AG09319 (cell line): ENCODE results near the gene SLITRK3.

Experiments
- DNase-seq: peaks from one replicate; pipeline ENCODE4 v3.0.0-alpha.2; 2010; ENCODE audit warnings: low read depth; ENCODE audit errors: extremely low read depth
- CTCF ChIP-seq: IDR thresholded peaks from 2 replicates; pipeline ENCODE4 v1.5.1; 2011; ENCODE audit warnings: low read depth, mild to moderate bottlenecking, inconsistent platforms, low read length, moderate library complexity

SLITRK3 gene

GRCh38 chr3:165211721-165212120 lies 15.5 kb upstream of the SLITRK3 start:
- DNase-seq = no peak
- TF ChIP-seq CTCF = no peak

GRCh38 chr3:165210727-165211126 lies 14.5 kb upstream of the SLITRK3 start:
- no peak for DNase-seq
- no peak for TF ChIP-seq CTCF

GRCh38 chr3:165210132-165210531 lies 13.9 kb upstream of the SLITRK3 start:
- DNase-seq = no peak

GRCh38 chr3:165206454-165207266 lies 10.5 kb upstream of the SLITRK3 start:
- DNase-seq = peak; percentile 41
- TF ChIP-seq CTCF = peak; percentile 99

More at GRCh38 chr3:165210132-165210531, 13.9 kb upstream of the SLITRK3 start:
- TF ChIP-seq CTCF = peak; percentile 8

- TF ChIP-seq CTCF = no peak
- DNase-seq = no peak
Measured at GRCh38 chr3:165204445-165204844, 8.3 kb upstream of the SLITRK3 start.

GRCh38 chr3:165202995-165203394 lies 6.8 kb upstream of the SLITRK3 start:
- no peak for DNase-seq
- no peak for TF ChIP-seq CTCF

GRCh38 chr3:165201964-165202363 lies 5.8 kb upstream of the SLITRK3 start:
- no peak for DNase-seq
- TF ChIP-seq CTCF = no peak
